HepG2 (cell line): Measurements from ENCODE around the gene PLXNA1. TPM values are rescaled to one million over a fixed set of nuclear protein-coding genes. Genes with fewer than 3 reads are reported as not detected.

ENCODE experiments used
- ATAC-seq: fragments of 200-7000 bp; cut with Tn5 transposase; 3 replicates; pipeline ENCODE4 v1.9.1; 2020; ENCODE audit warnings: mild to moderate bottlenecking, moderate library complexity
- BruUV-seq: library from RNA; stranded (reverse); fragments of 400-500 nt; replicated peaks from 2 replicates; lab custom pipeline; 2021; lab: Mats Ljungman, UMichigan
- CTCF ChIA-PET: fragments of 300-600 bp; formaldehyde crosslinking; extraction: SDS; loops from one replicate; lab custom pipeline; 2021; ENCODE audit warnings: low total read pairs, inconsistent platforms, low intra/inter-chr PET ratio; lab: Yijun Ruan, JAX
- POLR2A ChIA-PET: fragments of 350-600 bp; sonication (Branson Sonifier 250); formaldehyde crosslinking; loops from one replicate; lab custom pipeline; 2020; ENCODE audit warnings: antibody characterized with exemption, inconsistent platforms; lab: Yijun Ruan, JAX
- DNase-seq: peaks from one replicate; pipeline ENCODE4 v3.0.0-alpha.2; 2015; ENCODE audit warnings: low spot score
- FAIRE-seq: peaks from 3 replicates; lab custom pipeline; 2011; peaks lifted over from hg19 to GRCh38; lab: Jason Lieb, UNC
- H2AFZ ChIP-seq: one replicate; pipeline ENCODE4 v1.6.1; 2011; ENCODE audit warnings: low read length, inconsistent platforms
- H3K27ac ChIP-seq: fragments of 300-600 bp; 3 replicates; pipeline ENCODE4 v1.8.0; 2011; ENCODE audit warnings: mixed run types, mild to moderate bottlenecking, mixed read lengths, low read length, inconsistent platforms; ENCODE audit not compliant: insufficient read depth; ENCODE audit errors: extremely low read length
- H3K27me3 ChIP-seq, 2 experiments: fragments of 200-600 bp in 1 of 2; 2 replicates in 1 of 2; 3 replicates in 1 of 2; pipeline versions ENCODE4 v1.6.0 to v1.8.0; 2011; ENCODE audit warnings: low read length in 2 of 2, mild to moderate bottlenecking in 2 of 2, moderate library complexity in 2 of 2, inconsistent platforms in 1 of 2; ENCODE audit not compliant: insufficient read depth in 2 of 2, control insufficient read depth in 1 of 2
- H3K36me3 ChIP-seq, 2 experiments: fragments of 200-600 bp in 1 of 2; replicated peaks in 1 of 2; 2 replicates in 1 of 2; 3 replicates in 1 of 2; pipeline versions ENCODE4 v1.5.1 to v1.8.0; 2011; ENCODE audit warnings: low read length in 2 of 2, inconsistent platforms in 1 of 2; ENCODE audit not compliant: insufficient read depth in 2 of 2, control insufficient read depth in 1 of 2
- H3K4me1 ChIP-seq: 2 replicates; pipeline ENCODE4 v1.5.1; 2012; ENCODE audit warnings: low read length, inconsistent platforms; ENCODE audit not compliant: insufficient read depth
- H3K4me2 ChIP-seq: 2 replicates; pipeline ENCODE4 v1.6.0; 2011; ENCODE audit warnings: low read depth, low read length, inconsistent platforms
- H3K4me3 ChIP-seq, 3 experiments: fragments of 200-600 bp in 1 of 3; sonication (generic), shearing (Covaris generic) in 1 of 3; replicated peaks in 1 of 3; 2 replicates each; pipeline ENCODE4 v1.5.1; 2011 to 2016; ENCODE audit warnings: low read length in 3 of 3, inconsistent platforms in 2 of 3, low read depth in 2 of 3, mild to moderate bottlenecking in 2 of 3, control low read depth in 1 of 3, mixed read lengths in 1 of 3; ENCODE audit not compliant: insufficient read depth in 1 of 3
- H3K79me2 ChIP-seq: one replicate; pipeline ENCODE4 v1.6.1; 2011; ENCODE audit warnings: low read length, inconsistent platforms; ENCODE audit not compliant: insufficient read depth
- H3K9ac ChIP-seq: 2 replicates; pipeline ENCODE4 v1.6.0; 2011; ENCODE audit warnings: mild to moderate bottlenecking, low read depth, low read length, inconsistent platforms; ENCODE audit not compliant: insufficient read depth
- H3K9me3 ChIP-seq: 2 replicates; pipeline ENCODE4 v1.5.1; 2012; ENCODE audit warnings: mild to moderate bottlenecking, low read length
- H4K20me1 ChIP-seq: 2 replicates; pipeline ENCODE4 v1.6.0; 2011; ENCODE audit warnings: inconsistent platforms, mild to moderate bottlenecking, low read length, moderate library complexity; ENCODE audit not compliant: insufficient read depth
- AGO2 ChIP-seq: fragments of 200-400 bp; formaldehyde crosslinking; optimal IDR thresholded peaks from 2 replicates; pipeline ENCODE3; 2017; ENCODE audit warnings: mild to moderate bottlenecking, low read depth, low read length, moderate library complexity
- FOXK1 ChIP-seq: sonication (generic); formaldehyde crosslinking; IDR thresholded peaks from 2 replicates; pipeline ENCODE4 v1.4.0; 2020; ENCODE audit warnings: low read depth, missing genetic modification reagents, borderline replicate concordance
- KDM4B ChIP-seq: sonication (generic); formaldehyde crosslinking; IDR thresholded peaks from 2 replicates; pipeline ENCODE4 v1.4.0; 2020; ENCODE audit warnings: missing genetic modification reagents
- POLR2G ChIP-seq: fragments of 200-400 bp; formaldehyde crosslinking; IDR thresholded peaks from 2 replicates; pipeline ENCODE4 v1.6.1; 2018; ENCODE audit warnings: mild to moderate bottlenecking, low read depth, low read length, moderate library complexity
- PTBP1 ChIP-seq: fragments of 200-400 bp; formaldehyde crosslinking; IDR thresholded peaks from 2 replicates; pipeline ENCODE4 v1.6.1; 2018; ENCODE audit warnings: low read length, low read depth; ENCODE audit not compliant: poor library complexity, severe bottlenecking
- RNF2 ChIP-seq: fragments of 450-650 bp; conservative IDR thresholded peaks from 2 replicates; pipeline ENCODE4 v1.6.1; 2016; ENCODE audit warnings: low read depth
- SMARCC2 ChIP-seq: fragments of 450-650 bp; IDR thresholded peaks from 2 replicates; pipeline ENCODE4 v1.6.1; 2017; ENCODE audit warnings: antibody characterized with exemption, mild to moderate bottlenecking
- ZNF121 ChIP-seq: sonication (generic); formaldehyde crosslinking; IDR thresholded peaks from 2 replicates; pipeline ENCODE4 v1.5.0; 2020; ENCODE audit warnings: mild to moderate bottlenecking, missing genetic modification reagents
- ZNF333 ChIP-seq: sonication (generic); formaldehyde crosslinking; IDR thresholded peaks from 2 replicates; pipeline ENCODE4 v1.4.0; 2020; ENCODE audit warnings: mild to moderate bottlenecking, missing genetic modification reagents, borderline replicate concordance
- ZNF598 ChIP-seq: sonication (generic); formaldehyde crosslinking; IDR thresholded peaks from 2 replicates; pipeline ENCODE4 v1.5.1; 2020; ENCODE audit warnings: mild to moderate bottlenecking, missing genetic modification reagents, borderline replicate concordance
- ZNF615 ChIP-seq: sonication (generic); formaldehyde crosslinking; IDR thresholded peaks from 2 replicates; pipeline ENCODE4 v1.5.0; 2020; ENCODE audit warnings: mild to moderate bottlenecking, missing genetic modification reagents, borderline replicate concordance
- ZNF709 ChIP-seq: sonication (generic); formaldehyde crosslinking; IDR thresholded peaks from 2 replicates; pipeline ENCODE4 v1.5.0; 2020; ENCODE audit warnings: mild to moderate bottlenecking, missing genetic modification reagents
- ZNF724P ChIP-seq: sonication (generic); formaldehyde crosslinking; IDR thresholded peaks from 2 replicates; pipeline ENCODE4 v1.8.0; 2022; ENCODE audit warnings: missing genetic modification reagents, borderline replicate concordance
- ZNF879 ChIP-seq: sonication (generic); formaldehyde crosslinking; IDR thresholded peaks from 2 replicates; pipeline ENCODE4 v1.8.1; 2023; ENCODE audit warnings: missing genetic modification reagents
- ZXDC ChIP-seq: sonication (generic); formaldehyde crosslinking; IDR thresholded peaks from 2 replicates; pipeline ENCODE4 v1.5.0; 2020; ENCODE audit warnings: mild to moderate bottlenecking, missing genetic modification reagents
- WGBS: methylation state at CpG from one replicate; pipeline ENCODE4 v1.1.6; 2017; ENCODE audit warnings: low lambda C conversion rate; 5-methylcytosine and 5-hydroxymethylcytosine counted together
- in situ Hi-C: cut with HindIII; loops from 2 replicates; pipeline ENCODE4 v1.10.0; 2017; ENCODE audit warnings: low pct_unique_long_range_greater_than_20kb; ENCODE audit not compliant: extremely low pct_ligation_motif_present
- intact Hi-C: fragments of 100-400 bp; cut with micrococcal nuclease; formaldehyde crosslinking; loops from one replicate; pipeline ENCODE4 v1.10.0; 2022; ENCODE audit not compliant: unreplicated experiment
- polyA plus RNA-seq, 8 experiments: library from polyadenylated mRNA; depleted of rRNA in 3 of 8; stranded (reverse) in 7 of 8; unstranded in 1 of 8; fragments of >200 nt; fragmentation: Illumina TruSeq in 4 of 8; extraction: Trizol in 4 of 8; gene quantifications; 2 replicates each; pipeline versions ENCODE4 v1.2.1 to v1.2.3, GENCODE V29; 2011 to 2016; ENCODE audit warnings: low read depth in 4 of 8, missing spikeins in 1 of 8, mixed read lengths in 1 of 8; ENCODE audit not compliant: insufficient read depth in 1 of 8
- total RNA-seq, 5 experiments: library from RNA; depleted of rRNA; stranded (reverse); fragments of >200 nt; fragmentation: Illumina TruSeq; extraction: Trizol; gene quantifications; 2 replicates each; pipeline ENCODE4 v1.2.3, GENCODE V29; 2016; ENCODE audit warnings: low read depth in 1 of 5

PLXNA1 gene
- total and polyA plus RNA-seq, 2 of the 13 experiments (the other 11 are each of a cell fraction or from before 2014, with no cell fraction given): 16.6 to 18.2 TPM

GRCh38 chr3:127027061-127027735 lies 44.3 kb downstream of the PLXNA1 start:
- 98% methylated on average over 11 of the region's 21 CpGs for WGBS
- no peaks in the 10 kb centered on the region for H4K20me1 ChIP-seq
- in situ Hi-C loops (no loop called here), intact Hi-C loops (no loop called here)
- H2AFZ ChIP-seq: no peak overlapping the region
- BruUV-seq: no TSS peak
- no peak for TF ChIP-seq POLR2G
- TF ChIP-seq ZNF709 (CRISPR knock-in tag): no peak
- TF ChIP-seq PTBP1: no peak
- TF ChIP-seq ZXDC: no peak
- no peak for TF ChIP-seq KDM4B
- TF ChIP-seq FOXK1 (CRISPR knock-in tag): no peak
- TF ChIP-seq AGO2: no peak
- no peak for TF ChIP-seq ZNF121 (CRISPR knock-in tag)
- TF ChIP-seq RNF2: no peak
- no peak for TF ChIP-seq ZNF598 (CRISPR knock-in tag)
- no peak for TF ChIP-seq ZNF333
- TF ChIP-seq ZNF724P (CRISPR knock-in tag): no peak
- no peak for TF ChIP-seq ZNF879 (CRISPR knock-in tag)
- TF ChIP-seq ZNF615: no peak
- no peak for TF ChIP-seq SMARCC2
- no peaks in the 10 kb centered on the region for H3K4me1 ChIP-seq
- H3K27ac ChIP-seq: no peak overlapping the region
- ChIA-PET POLR2A (no interaction called here), CTCF (no interaction called here)
- H3K4me2 ChIP-seq: no peak overlapping the region
- no peaks in the 10 kb centered on the region for H3K79me2 ChIP-seq
- H3K4me3 ChIP-seq: no peak overlapping the region
- H3K27me3 ChIP-seq: no peaks in the 10 kb centered on the region
- ATAC-seq (no peak), FAIRE-seq (no peak), DNase-seq (no peak)
- H3K36me3 ChIP-seq: peaks cover 23 to 30% of the 10 kb centered on the region in 2 experiments; a peak in 4 of 5 replicates
- H3K9ac ChIP-seq: no peak overlapping the region
- H3K9me3 ChIP-seq: no peaks in the 10 kb centered on the region
